Fibroblast of lung (primary cell): ENCODE measurements around the gene FGGY. TPM values are rescaled to one million over a fixed set of nuclear protein-coding genes. Genes with fewer than 3 reads are reported as not detected.
A peak's percentile ranks its signal among the peaks of the same experiment; 100 is the strongest.

Experiments
- DNase-seq, 2 donors: peaks; one replicate each; pipeline versions ENCODE4 v3.0.0 to v3.0.0-alpha.2; 2010; ENCODE audit warnings: low read depth in 2 of 2
- H2AFZ ChIP-seq: 2 replicates; pipeline ENCODE4 v1.5.1; 2012; ENCODE audit warnings: low read length, control low read depth, inconsistent platforms
- H3K27ac ChIP-seq: 2 replicates; pipeline ENCODE4 v1.5.1; 2011; ENCODE audit warnings: low read length, control low read depth; ENCODE audit not compliant: insufficient read depth
- H3K27me3 ChIP-seq: 2 replicates; pipeline ENCODE4 v1.5.1; 2011; ENCODE audit warnings: mild to moderate bottlenecking, low read length; ENCODE audit not compliant: control insufficient read depth, insufficient read depth
- H3K36me3 ChIP-seq: 2 replicates; pipeline ENCODE4 v1.5.1; 2011; ENCODE audit warnings: low read length; ENCODE audit not compliant: control insufficient read depth, insufficient read depth
- H3K4me1 ChIP-seq: 2 replicates; pipeline ENCODE4 v1.5.1; 2011; ENCODE audit warnings: low read length; ENCODE audit not compliant: control insufficient read depth, insufficient read depth; ENCODE audit errors: extremely low read depth
- H3K4me2 ChIP-seq: 2 replicates; pipeline ENCODE4 v1.5.1; 2011; ENCODE audit warnings: low read length, control low read depth; ENCODE audit not compliant: insufficient read depth; ENCODE audit errors: extremely low read depth
- H3K4me3 ChIP-seq, 4 experiments: fragments of 200-600 bp in 1 of 4; sonication (generic) in 1 of 4; replicated peaks in 1 of 4; 2 replicates each; pipeline ENCODE4 v1.5.1; 2011 to 2016; ENCODE audit warnings: low read length in 4 of 4, low read depth in 3 of 4, mild to moderate bottlenecking in 3 of 4, control low read depth in 2 of 4, inconsistent platforms in 1 of 4, mixed read lengths in 1 of 4; ENCODE audit not compliant: insufficient read depth in 1 of 4; ENCODE audit errors: control extremely low read depth in 1 of 4
- H3K79me2 ChIP-seq: 2 replicates; pipeline ENCODE4 v1.5.1; 2012; ENCODE audit warnings: mild to moderate bottlenecking, low read length, inconsistent platforms; ENCODE audit not compliant: control insufficient read depth, insufficient read depth
- H3K9ac ChIP-seq: 2 replicates; pipeline ENCODE4 v1.5.1; 2011; ENCODE audit warnings: mild to moderate bottlenecking, low read length, control low read depth; ENCODE audit not compliant: insufficient read depth
- H3K9me3 ChIP-seq: 2 replicates; pipeline ENCODE4 v1.5.1; 2012; ENCODE audit warnings: low read depth, low read length; ENCODE audit not compliant: control insufficient read depth, insufficient read depth
- H4K20me1 ChIP-seq: 2 replicates; pipeline ENCODE4 v1.5.1; 2011; ENCODE audit warnings: low read length; ENCODE audit not compliant: control insufficient read depth, insufficient read depth; ENCODE audit errors: extremely low read depth
- EZH2 ChIP-seq: IDR thresholded peaks from 2 replicates; pipeline ENCODE4 v1.5.1; 2012; ENCODE audit warnings: low read length, control low read depth, mild to moderate bottlenecking; ENCODE audit errors: missing control alignments
- polyA plus RNA-seq, 2 donors: library from polyadenylated mRNA; depleted of rRNA in 1 of 2; stranded (reverse) in 1 of 2; unstranded in 1 of 2; fragments of >200 nt; gene quantifications; 2 replicates each; pipeline ENCODE4 v1.2.1, GENCODE V29; 2011 to 2012; ENCODE audit warnings: missing spikeins in 1 of 2
- total RNA-seq: library from RNA; depleted of rRNA; stranded (reverse); fragments of >200 nt; gene quantifications from 2 replicates; pipeline ENCODE4 v1.2.1, GENCODE V29; 2014
- TF ChIP-seq, protein P1 (sequence below), 2 donors: IDR thresholded peaks in 1 of 2; conservative IDR thresholded peaks in 1 of 2; 1 replicate in 1 of 2; 2 replicates in 1 of 2; pipeline ENCODE4 v1.5.1; 2011 to 2012; ENCODE audit warnings: low read length in 2 of 2, control low read depth in 1 of 2, inconsistent platforms in 1 of 2, low read depth in 1 of 2, mild to moderate bottlenecking in 1 of 2

Gene FGGY
- total and polyA plus RNA-seq, 2 donors (not counting 1 experiment from before 2014, with no cell fraction given): 9.5 to 32.4 TPM

DNA sequence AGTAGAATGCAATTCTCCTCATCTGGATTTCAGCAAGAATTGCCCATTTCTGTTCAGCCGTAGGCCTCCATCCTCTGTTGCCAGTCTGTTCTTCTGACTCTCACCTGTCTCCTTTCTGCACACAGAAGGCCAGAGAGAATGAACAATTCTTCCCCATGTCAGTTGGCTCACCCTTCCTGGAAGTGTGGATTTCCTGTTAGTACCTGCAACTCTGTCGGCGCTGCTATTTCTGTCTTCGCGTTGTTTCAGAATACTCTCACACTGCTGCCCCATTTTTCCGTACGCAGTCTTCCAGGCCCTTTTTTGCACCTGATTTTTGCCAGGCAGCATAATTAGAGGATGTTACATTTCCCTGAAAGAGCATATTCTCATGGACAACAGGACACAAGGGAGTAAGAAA is 200.7 kb downstream of the FGGY start:
- Histone ChIP-seq H3K79me2 (no peaks in the 10 kb centered on the region), H4K20me1 (no peaks in the 10 kb centered on the region), H3K9ac (no peak overlapping the region), H3K9me3 (no peaks in the 10 kb centered on the region), H3K4me1 (no peaks in the 10 kb centered on the region), H3K27me3 (no peaks in the 10 kb centered on the region), H2AFZ (no peak overlapping the region), H3K36me3 (no peaks in the 10 kb centered on the region), H3K4me2 (no peak overlapping the region), H3K27ac (no peak overlapping the region), H3K4me3 (no peak overlapping the region)
- TF ChIP-seq EZH2: no peak
- TF ChIP-seq, protein P1, sequence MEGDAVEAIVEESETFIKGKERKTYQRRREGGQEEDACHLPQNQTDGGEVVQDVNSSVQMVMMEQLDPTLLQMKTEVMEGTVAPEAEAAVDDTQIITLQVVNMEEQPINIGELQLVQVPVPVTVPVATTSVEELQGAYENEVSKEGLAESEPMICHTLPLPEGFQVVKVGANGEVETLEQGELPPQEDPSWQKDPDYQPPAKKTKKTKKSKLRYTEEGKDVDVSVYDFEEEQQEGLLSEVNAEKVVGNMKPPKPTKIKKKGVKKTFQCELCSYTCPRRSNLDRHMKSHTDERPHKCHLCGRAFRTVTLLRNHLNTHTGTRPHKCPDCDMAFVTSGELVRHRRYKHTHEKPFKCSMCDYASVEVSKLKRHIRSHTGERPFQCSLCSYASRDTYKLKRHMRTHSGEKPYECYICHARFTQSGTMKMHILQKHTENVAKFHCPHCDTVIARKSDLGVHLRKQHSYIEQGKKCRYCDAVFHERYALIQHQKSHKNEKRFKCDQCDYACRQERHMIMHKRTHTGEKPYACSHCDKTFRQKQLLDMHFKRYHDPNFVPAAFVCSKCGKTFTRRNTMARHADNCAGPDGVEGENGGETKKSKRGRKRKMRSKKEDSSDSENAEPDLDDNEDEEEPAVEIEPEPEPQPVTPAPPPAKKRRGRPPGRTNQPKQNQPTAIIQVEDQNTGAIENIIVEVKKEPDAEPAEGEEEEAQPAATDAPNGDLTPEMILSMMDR (conservative IDR thresholded peaks at IDR 0.05 in 1 of 2, IDR thresholded peaks at IDR 0.05 in 1 of 2; ENCODE audit: low read depth in 1 of 2, low read length in 2 of 2): no peak
- DNase-seq: no peak

DNA sequence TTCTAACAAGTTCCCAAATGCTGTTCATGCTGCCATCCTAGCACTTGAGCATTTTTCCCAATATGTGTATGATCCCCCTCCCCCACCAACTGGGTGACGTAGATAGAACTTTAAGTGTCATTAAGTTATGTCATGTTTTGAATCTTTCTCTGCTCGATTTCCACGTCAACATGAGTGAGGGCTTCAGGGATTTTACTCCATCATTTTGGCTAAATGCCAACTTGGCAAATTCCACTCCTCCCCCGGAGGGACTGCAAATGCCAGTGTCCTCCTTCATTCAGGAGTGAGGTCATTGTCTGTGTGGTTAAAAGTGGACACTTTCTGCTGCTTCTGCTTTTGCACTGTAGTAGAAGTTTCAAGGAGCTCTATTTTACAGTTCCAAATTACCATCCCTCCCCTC is 201.7 kb downstream of the FGGY start:
- H3K36me3 ChIP-seq: no peaks in the 10 kb centered on the region
- no peaks in the 10 kb centered on the region for H3K79me2 ChIP-seq
- no peak overlapping the region for H3K4me3 ChIP-seq
- H3K9ac ChIP-seq: no peak overlapping the region
- H3K27ac ChIP-seq: no peak overlapping the region
- no peak overlapping the region for H3K4me2 ChIP-seq
- H4K20me1 ChIP-seq: no peaks in the 10 kb centered on the region
- peak; percentile 17 to 67 for DNase-seq
- H3K4me1 ChIP-seq: no peaks in the 10 kb centered on the region
- no peaks in the 10 kb centered on the region for H3K27me3 ChIP-seq
- no peaks in the 10 kb centered on the region for H3K9me3 ChIP-seq
- TF ChIP-seq, protein P1 (conservative IDR thresholded peaks at IDR 0.05 in 1 of 2, IDR thresholded peaks at IDR 0.05 in 1 of 2; ENCODE audit: low read depth in 1 of 2, low read length in 2 of 2): no peak
- TF ChIP-seq EZH2: no peak
- no peak overlapping the region for H2AFZ ChIP-seq

DNA sequence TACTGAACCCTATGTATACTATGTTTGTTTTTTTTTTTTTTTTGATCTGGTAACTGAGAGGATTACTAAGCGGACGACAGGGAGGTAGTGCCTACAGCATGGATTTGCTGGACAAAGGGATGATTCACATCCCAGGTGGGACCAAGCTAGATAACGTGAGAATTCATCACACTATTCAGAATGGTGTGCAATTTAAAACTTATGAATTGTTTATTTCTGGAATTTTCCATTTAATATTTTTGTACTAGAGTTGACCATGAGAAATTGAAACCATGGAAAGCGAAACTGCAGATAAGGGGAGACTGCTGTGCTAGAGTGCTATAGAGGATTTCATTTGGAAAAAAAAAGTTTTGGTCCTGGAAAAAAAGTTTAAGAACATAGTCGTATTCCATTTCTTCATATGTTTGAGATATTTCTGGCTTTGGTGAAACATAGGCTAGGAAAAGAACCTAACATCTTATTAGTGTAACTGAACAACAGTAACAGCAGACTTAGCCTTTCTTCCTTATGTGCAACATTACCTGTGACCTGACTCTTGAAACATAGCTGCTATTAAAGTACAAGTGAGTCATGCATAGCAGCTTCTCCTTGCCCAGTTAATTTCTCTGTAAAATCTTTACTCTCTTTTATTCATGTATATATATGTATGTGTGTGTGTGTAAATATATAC is 202.5 kb downstream of the FGGY start:
- Histone ChIP-seq H3K4me3 (no peak overlapping the region), H3K4me1 (no peaks in the 10 kb centered on the region), H3K27me3 (no peaks in the 10 kb centered on the region), H3K9ac (peak overlapping the region; percentile 2), H3K9me3 (no peaks in the 10 kb centered on the region), H4K20me1 (no peaks in the 10 kb centered on the region), H3K27ac (no peak overlapping the region), H3K4me2 (no peak overlapping the region), H2AFZ (no peak overlapping the region), H3K79me2 (no peaks in the 10 kb centered on the region), H3K36me3 (no peaks in the 10 kb centered on the region)
- peak in 1 of 2 donors; percentile 55 for DNase-seq
- TF ChIP-seq EZH2: no peak
- TF ChIP-seq, protein P1 (conservative IDR thresholded peaks at IDR 0.05 in 1 of 2, IDR thresholded peaks at IDR 0.05 in 1 of 2; ENCODE audit: low read depth in 1 of 2, low read length in 2 of 2): no peak
